Esophagus (tissue), 2 donors: ENCODE measurements around the gene POLA2. TPM values are rescaled to one million over a fixed set of nuclear protein-coding genes. Genes with fewer than 3 reads are reported as not detected.
"Not testable (repeated sequence)": the region's sequence is repeated elsewhere in the genome, so short reads cannot be mapped to it uniquely, and the experiment has no call there.

Experiments used
- H3K27ac ChIP-seq, 2 donors: one replicate each; pipeline ENCODE4 v1.5.1; 2013; ENCODE audit warnings: low read depth in 2 of 2, mild to moderate bottlenecking in 2 of 2, inconsistent platforms in 1 of 2, low read length in 1 of 2, moderate library complexity in 1 of 2
- H3K27me3 ChIP-seq, 2 donors: one replicate each; pipeline ENCODE4 v1.6.1; 2013; ENCODE audit warnings: low read length in 2 of 2, control low read depth in 1 of 2, mild to moderate bottlenecking in 1 of 2; ENCODE audit not compliant: insufficient read depth in 2 of 2, control insufficient read depth in 1 of 2
- H3K36me3 ChIP-seq, 2 donors: one replicate each; pipeline ENCODE4 v1.6.1; 2013; ENCODE audit warnings: low read length in 1 of 2; ENCODE audit not compliant: control insufficient read depth in 2 of 2, insufficient read depth in 2 of 2
- H3K4me1 ChIP-seq, 2 donors: one replicate each; pipeline ENCODE4 v1.6.1; 2013; ENCODE audit warnings: low read length in 1 of 2; ENCODE audit not compliant: control insufficient read depth in 2 of 2, insufficient read depth in 2 of 2
- H3K4me3 ChIP-seq, 2 donors: one replicate each; pipeline ENCODE4 v1.5.1; 2013; ENCODE audit warnings: low read length in 2 of 2, mild to moderate bottlenecking in 2 of 2, low read depth in 1 of 2, moderate library complexity in 1 of 2
- H3K9me3 ChIP-seq, 2 donors: one replicate each; pipeline ENCODE4 v1.6.1; 2013; ENCODE audit warnings: mild to moderate bottlenecking in 2 of 2, low read depth in 1 of 2, low read length in 1 of 2, moderate library complexity in 1 of 2; ENCODE audit not compliant: control insufficient read depth in 2 of 2, insufficient read depth in 1 of 2
- WGBS, 2 donors: extraction: QIAGEN DNeasy Blood & Tissue Kit; methylation state at CpG; one replicate each; pipeline ENCODE4 v1.1.7; 2013; 5-methylcytosine and 5-hydroxymethylcytosine counted together
- polyA plus RNA-seq, 2 donors: library from polyadenylated mRNA; stranded (reverse); fragments of 200-250 nt; gene quantifications; one replicate each; pipeline ENCODE4 v1.2.3, GENCODE V29; 2013
- donor health status: healthy with polysubstance abuse.
- donor health status: Bipolar disorder and iron deficiency.

POLA2 gene
- polyA plus RNA-seq, 2 donors = 8.5 to 9.2 TPM

DNA sequence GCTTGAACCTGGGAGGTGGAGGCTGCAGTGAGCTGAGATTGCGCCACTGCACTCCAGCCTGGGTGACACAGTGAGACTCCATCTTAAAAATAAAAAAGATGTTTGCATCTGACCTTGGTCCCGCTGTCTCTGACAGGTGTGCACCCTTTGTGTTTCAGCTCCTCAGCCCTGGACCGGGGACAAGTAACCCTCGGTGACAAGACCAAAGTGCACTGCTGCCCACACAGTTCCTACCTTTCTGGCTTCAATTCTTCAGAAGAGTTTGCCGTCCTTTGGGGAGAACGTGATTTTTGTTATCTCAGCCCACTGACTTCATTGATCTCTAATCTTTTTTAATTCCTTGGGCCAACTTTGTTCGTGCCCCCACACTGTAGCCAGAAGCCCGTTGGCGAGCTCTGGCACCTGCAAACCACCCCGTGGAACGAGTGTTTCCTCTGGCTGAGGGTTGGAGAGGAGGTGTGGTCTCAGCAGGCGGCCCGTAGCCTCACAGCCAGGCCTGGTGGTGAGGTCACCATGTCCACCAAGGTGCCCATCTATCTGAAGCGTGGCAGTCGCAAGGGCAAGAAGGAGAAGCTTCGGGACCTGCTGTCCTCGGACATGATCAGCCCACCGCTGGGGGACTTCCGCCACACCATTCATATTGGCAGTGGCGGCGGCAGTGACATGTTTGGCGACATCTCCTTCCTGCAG is 58.8 kb downstream of the POLA2 start:
- Histone ChIP-seq H3K27ac (no peak overlapping the region), H3K27me3 (no peaks in the 10 kb centered on the region), H3K36me3 (peaks cover 0 to 12% of the 10 kb centered on the region in 2 donors), H3K4me3 (no peak overlapping the region), H3K4me1 (peaks cover 0 to 11% of the 10 kb centered on the region in 2 donors), H3K9me3 (no peaks in the 10 kb centered on the region)
- WGBS, 2 donors = 73 to 80% methylated on average over 22 of the region's 22 CpGs

DNA sequence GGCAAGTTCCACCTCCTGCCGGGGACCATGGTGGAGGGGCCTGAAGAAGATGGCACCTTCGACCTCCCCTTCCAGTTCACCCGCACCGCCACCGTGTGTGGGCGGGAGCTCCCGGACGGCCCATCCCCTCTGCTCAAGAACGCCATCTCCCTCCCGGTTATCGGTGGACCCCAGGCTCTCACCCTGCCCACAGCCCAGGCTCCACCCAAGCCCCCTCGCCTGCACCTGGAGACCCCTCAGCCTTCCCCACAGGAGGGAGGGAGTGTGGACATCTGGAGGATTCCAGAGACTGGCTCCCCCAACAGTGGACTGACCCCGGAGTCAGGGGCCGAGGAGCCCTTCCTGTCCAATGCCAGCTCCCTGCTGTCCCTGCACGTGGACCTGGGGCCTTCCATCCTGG is 59.3 kb downstream of the POLA2 start:
- Histone ChIP-seq H3K27me3 (no peaks in the 10 kb centered on the region), H3K9me3 (no peaks in the 10 kb centered on the region), H3K4me3 (no peak overlapping the region), H3K4me1 (peaks cover 0 to 11% of the 10 kb centered on the region in 2 donors), H3K36me3 (peaks cover 0 to 12% of the 10 kb centered on the region in 2 donors), H3K27ac (no peak overlapping the region)
- WGBS, 2 donors = 84 to 88% methylated on average over 15 of the region's 15 CpGs

DNA sequence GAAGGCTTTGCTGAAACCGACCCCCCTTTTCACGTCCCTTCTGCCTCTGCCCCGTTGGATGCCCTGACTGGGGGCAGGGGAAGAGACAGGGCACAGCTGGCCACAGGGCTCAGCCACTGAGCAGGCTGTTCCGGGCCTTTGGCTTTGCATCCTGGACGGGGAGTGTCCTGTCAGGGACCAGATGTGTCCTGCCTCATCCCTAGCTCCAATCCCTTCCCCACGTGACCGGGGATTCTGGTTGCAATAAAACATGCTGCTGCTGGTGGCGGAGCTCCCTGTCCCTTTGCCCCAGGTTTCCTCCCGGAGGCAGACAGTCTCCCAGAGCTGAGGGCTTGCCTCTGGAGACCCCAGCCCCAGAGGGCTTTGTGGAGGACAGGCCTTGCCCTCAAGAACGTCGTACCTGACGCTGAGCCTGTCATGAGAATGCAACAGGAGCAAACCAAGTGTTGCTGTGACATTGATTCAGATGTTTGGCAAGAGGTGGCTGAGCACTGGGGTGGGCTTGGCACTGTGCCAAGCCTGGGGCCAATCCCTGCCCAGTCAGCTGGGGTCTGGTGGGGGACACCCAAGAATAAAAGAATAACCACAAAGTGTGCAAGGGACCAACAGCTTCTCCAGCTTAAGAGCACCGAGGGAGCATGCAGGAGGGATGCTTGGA is 60.2 kb downstream of the POLA2 start:
- Histone ChIP-seq H3K4me1 (peaks cover 0 to 4% of the 10 kb centered on the region in 2 donors), H3K9me3 (no peaks in the 10 kb centered on the region), H3K27me3 (no peaks in the 10 kb centered on the region), H3K4me3 (no peak overlapping the region), H3K27ac (no peak overlapping the region), H3K36me3 (peaks cover 0 to 12% of the 10 kb centered on the region in 2 donors)
- 61 to 72% methylated on average over 13 of the region's 13 CpGs for WGBS, 2 donors

DNA sequence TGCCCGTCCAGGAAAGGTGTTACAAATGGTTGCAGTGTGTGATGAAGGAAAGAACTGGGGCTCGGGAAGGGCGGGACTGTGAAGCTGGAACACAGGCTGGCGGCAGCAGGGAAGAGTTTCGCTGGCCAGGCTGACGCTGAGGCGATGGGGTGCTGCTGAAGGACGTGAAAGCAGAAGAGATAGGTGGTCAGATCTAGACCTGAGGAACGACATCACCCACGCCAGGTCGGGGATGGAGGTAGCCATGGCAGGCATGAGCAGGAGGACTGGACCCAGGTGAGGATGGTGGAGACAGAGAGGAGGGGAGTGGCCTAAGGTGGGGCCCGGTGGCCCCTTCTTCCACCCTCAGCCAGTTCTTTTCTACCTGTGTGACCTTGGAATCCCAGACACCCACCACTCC is 62.1 kb downstream of the POLA2 start:
- Histone ChIP-seq H3K4me1 (peaks cover 0 to 2% of the 10 kb centered on the region in 2 donors), H3K27ac (peak overlapping the region in 1 of 2 donors; percentile 11), H3K36me3 (peaks cover 0 to 12% of the 10 kb centered on the region in 2 donors), H3K9me3 (no peaks in the 10 kb centered on the region), H3K27me3 (no peaks in the 10 kb centered on the region), H3K4me3 (no peak overlapping the region)
- WGBS, 2 donors = 69% methylated on average over 12 of the region's 12 CpGs

DNA sequence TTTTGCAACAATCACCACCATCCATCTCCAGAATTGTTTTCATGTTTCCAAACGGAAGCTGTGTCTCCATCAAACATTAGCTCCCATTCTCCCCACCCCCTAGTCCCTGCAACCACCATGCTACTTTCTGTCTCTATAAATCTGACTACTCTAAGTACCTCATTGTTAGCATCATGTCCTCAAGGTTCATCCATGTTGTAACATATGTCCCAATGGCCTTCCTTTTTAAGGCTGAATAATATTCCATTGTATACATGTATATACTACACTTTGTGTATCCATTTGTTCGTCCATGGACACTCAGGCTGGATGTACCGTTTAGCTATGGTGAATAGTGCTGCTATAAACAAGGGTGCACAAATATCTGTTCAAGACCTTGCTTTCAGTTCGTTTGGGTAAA is 63.7 kb downstream of the POLA2 start:
- no peak overlapping the region for H3K4me3 ChIP-seq
- peaks cover 0 to 12% of the 10 kb centered on the region in 2 donors for H3K36me3 ChIP-seq
- WGBS, 2 donors = 81 to 84% methylated on average over 4 of the region's 4 CpGs
- no peaks in the 10 kb centered on the region for H3K9me3 ChIP-seq
- no peaks in the 10 kb centered on the region for H3K27me3 ChIP-seq
- H3K27ac ChIP-seq = no peak overlapping the region
- no peaks in the 10 kb centered on the region for H3K4me1 ChIP-seq

DNA sequence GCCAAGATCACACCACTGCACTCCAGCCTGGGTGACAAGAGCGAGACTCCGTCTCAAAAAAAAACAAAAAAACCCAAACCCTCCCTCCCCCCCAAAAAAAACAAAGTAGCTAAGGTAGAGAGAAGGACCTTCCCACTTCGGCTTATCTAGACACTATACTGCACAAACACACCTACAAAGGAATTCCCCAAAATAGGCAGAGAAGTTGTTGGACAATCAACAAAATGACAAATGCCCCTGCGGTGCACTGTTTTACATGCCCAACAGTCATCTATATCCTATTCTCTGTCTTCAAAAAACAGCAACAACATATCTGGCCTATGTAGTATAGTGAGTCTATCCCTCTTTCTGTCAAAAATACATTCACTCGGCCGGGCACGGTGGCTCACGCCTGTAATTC is 65.3 kb downstream of the POLA2 start:
- H3K4me1 ChIP-seq = no peaks in the 10 kb centered on the region
- H3K9me3 ChIP-seq = no peaks in the 10 kb centered on the region
- WGBS, 2 donors = 83 to 88% methylated on average over 8 of the region's 8 CpGs
- H3K27me3 ChIP-seq = no peaks in the 10 kb centered on the region
- no peak overlapping the region for H3K27ac ChIP-seq
- no peaks in the 10 kb centered on the region for H3K36me3 ChIP-seq
- H3K4me3 ChIP-seq = no peak overlapping the region

DNA sequence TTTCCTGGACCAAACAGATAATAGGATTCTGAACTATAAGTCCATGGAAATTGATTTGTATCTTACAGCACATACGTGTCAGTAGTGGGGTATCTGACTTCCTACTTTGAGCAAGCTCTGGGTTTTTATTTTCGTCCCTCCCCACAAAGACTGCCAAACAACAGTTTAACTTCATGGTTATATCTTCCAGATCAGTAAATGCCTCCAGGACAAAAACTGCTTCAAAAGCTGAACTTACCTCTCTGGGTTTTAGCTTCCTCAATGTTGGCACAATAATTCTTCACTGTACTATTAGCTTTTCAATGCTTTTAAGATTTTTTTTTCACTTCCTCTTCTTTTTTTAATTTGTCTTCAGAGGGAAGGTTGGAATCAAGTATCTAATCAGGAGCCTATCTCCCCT is 67.7 kb downstream of the POLA2 start:
- Histone ChIP-seq H3K9me3 (no peaks in the 10 kb centered on the region), H3K27ac (no peak overlapping the region), H3K36me3 (no peaks in the 10 kb centered on the region), H3K4me3 (no peak overlapping the region), H3K4me1 (no peaks in the 10 kb centered on the region), H3K27me3 (no peaks in the 10 kb centered on the region)
- 44 to 47% methylated on average over 2 of the region's 2 CpGs for WGBS, 2 donors

DNA sequence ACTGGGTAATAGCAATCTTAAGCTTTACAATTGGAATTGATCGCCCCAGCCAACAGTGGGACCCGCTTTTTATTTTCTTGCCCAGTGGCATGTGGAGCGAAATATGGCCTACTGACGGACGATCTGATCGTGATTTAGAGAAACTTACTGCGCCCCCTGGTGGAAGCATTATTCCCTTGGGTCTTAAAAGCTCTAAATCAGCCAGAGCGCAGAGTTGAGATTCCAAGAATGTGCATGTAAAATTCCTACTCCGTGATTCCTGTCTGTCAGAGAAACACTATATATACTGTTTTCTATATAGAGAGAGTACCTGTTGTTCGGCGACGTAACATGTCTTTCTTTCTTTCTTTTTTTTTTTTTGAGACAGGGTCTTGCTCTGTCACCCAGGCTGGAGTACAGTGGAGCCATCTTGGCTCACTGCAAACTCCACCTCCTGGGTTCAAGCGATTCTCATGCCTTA is 68.2 kb downstream of the POLA2 start:
- Histone ChIP-seq H3K27ac (no peak overlapping the region), H3K4me3 (no peak overlapping the region), H3K36me3 (no peaks in the 10 kb centered on the region), H3K4me1 (no peaks in the 10 kb centered on the region), H3K9me3 (no peaks in the 10 kb centered on the region), H3K27me3 (no peaks in the 10 kb centered on the region)
- 7 to 10% methylated on average over 13 of the region's 13 CpGs for WGBS, 2 donors

DNA sequence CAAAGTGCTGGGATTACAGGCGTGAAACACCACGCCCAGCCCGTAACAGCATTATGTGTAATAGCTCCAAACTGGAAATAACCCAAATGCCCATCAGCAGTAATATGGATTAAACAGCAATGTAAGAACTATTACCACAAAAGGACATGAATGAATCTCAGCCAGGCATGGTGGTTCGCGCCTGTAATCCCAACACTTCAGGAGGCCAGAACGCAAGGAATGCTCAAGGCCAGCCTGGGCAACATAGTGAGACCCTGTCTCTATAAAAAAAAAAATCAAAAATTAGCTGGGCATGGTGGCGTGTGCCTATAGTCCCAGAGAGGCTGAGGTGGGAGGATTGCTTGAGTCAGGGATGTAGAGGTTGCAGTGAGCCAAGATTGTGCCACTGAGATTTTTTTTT is 68.8 kb downstream of the POLA2 start:
- 46 to 69% methylated on average over 7 of the region's 7 CpGs for WGBS, 2 donors
- Histone ChIP-seq H3K4me3 (no peak overlapping the region), H3K36me3 (no peaks in the 10 kb centered on the region), H3K27me3 (no peaks in the 10 kb centered on the region), H3K27ac (no peak overlapping the region), H3K9me3 (no peaks in the 10 kb centered on the region), H3K4me1 (no peaks in the 10 kb centered on the region)

DNA sequence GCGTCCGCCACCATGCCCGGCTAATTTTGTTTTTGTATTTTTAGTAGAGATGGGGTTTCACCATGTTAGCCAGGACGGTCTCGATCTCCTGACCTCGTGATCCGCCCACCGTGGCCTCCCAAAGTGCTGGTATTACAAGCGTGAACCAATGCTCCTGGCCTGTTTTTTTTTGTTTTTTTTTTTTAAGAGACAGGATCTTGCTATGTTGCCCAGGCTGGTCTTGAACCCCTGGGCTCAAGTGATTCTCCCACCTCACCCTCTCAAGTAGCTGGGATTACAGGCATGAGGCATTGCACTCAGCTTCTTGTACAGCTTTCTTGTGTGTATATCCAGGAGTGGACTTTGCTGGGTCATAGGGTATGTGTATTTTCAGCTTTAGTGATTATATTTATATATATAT is 70.8 kb downstream of the POLA2 start:
- not testable (repeated sequence) for H3K9me3 ChIP-seq, H3K36me3 ChIP-seq, H3K4me1 ChIP-seq, H3K4me3 ChIP-seq, H3K27ac ChIP-seq, H3K27me3 ChIP-seq
- WGBS, 2 donors = 92 to 93% methylated on average over 9 of the region's 9 CpGs
